ENCODE measurements around the gene ACTN4. TPM values are rescaled to one million over a fixed set of nuclear protein-coding genes. Genes with fewer than 3 reads are reported as not detected.

ACTN4 gene
- total and polyA plus RNA-seq, 2 experiments from 2014 or later = 68.9 to 427 TPM

DNA sequence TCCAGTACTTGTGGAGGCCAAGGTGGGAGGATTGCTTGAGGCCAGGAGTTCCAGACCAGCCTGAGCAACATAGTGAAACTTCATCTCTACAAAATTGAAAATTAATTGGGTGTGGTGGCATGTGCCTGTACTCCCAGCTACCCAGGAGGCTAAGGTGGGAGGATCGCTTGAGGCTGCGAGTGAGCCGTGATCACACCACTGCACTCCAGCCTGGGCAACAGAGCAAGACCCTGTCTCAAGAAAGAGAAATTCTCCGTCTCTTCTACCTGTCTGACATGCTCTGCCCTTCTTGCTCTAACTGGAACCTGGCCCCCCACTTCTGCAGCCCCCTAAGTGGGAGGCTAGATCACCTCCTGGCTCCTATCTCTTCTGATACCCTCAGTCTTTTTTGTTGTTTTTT, 21.0 kb upstream of the ACTN4 start:
- Histone ChIP-seq H3K27me3 (ENCODE audit: insufficient read depth) (no peaks in the 10 kb centered on the region), H3K4me3 (no peak overlapping the region), H2AFZ (no peak overlapping the region), H3K36me3 (ENCODE audit: insufficient read depth) (peaks cover 50% of the 10 kb centered on the region), H3K4me2 (no peak overlapping the region), H3K9me2 (ENCODE audit: insufficient read depth) (no peaks in the 10 kb centered on the region), H3K27ac (ENCODE audit: low read depth) (no peak overlapping the region), H4K20me1 (replicated peaks; ENCODE audit: insufficient read depth) (peaks cover 19% of the 10 kb centered on the region), H3K4me1 (ENCODE audit: insufficient read depth) (no peaks in the 10 kb centered on the region; the same call in 1 of the 2 replicates), H3F3A (replicated peaks; ENCODE audit: low read depth) (peaks cover 2% of the 10 kb centered on the region; the same call in 1 of the 2 replicates), H3K79me2 (replicated peaks; ENCODE audit: insufficient read depth) (0 out of 2 replicates have a peak, but pooled peaks cover 2% of the 10 kb centered on the region)
- H3K36me3 Mint-ChIP-seq (ENCODE audit: low read depth) = peaks cover 96% of the 10 kb centered on the region
- TF ChIP-seq ZNF114 (CRISPR knock-in tag; IDR thresholded peaks at IDR 0.05) = no peak
- DNase-seq (ENCODE audit: low spot score) (no peak), ATAC-seq (no peak)
- peaks cover 6% of the 10 kb centered on the region for H3K27me3 Mint-ChIP-seq (ENCODE audit: insufficient read depth, low read depth, poor library complexity)
- H3K4me3 Mint-ChIP-seq = no peak overlapping the region; the same call in 2 of the 3 replicates
- peaks cover 10% of the 10 kb centered on the region; the same call in 1 of the 3 replicates for H3K4me1 Mint-ChIP-seq
- H3K27ac Mint-ChIP-seq = no peak overlapping the region
- H3K9me3 Mint-ChIP-seq = no peaks in the 10 kb centered on the region

DNA sequence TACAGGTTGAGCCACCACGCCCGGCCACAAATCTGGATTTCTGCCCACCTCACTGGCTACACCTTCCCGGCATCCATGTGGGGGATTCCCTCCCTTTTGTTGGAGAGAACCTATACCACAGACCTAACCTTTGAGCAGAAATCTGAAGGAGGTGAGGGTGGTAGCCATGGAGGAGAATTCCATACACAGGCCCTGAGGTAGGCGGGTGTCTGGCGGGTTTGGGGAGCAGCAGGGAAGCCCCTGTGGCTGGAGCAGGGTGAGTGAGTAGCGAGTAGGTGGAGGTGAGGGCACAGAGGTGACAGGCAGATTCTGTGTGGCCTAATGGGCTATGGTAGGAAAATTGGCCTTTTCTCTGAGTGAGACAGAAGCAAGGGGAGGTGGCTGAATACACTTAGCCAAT, 17.9 kb upstream of the ACTN4 start:
- peaks cover 23% of the 10 kb centered on the region for H3K36me3 ChIP-seq (ENCODE audit: insufficient read depth)
- H3K36me3 Mint-ChIP-seq (ENCODE audit: low read depth) = peaks cover 89% of the 10 kb centered on the region
- TF ChIP-seq ZNF331 (CRISPR knock-in tag; IDR thresholded peaks at IDR 0.05; ENCODE audit: low read depth) (no peak), EZH2phosphoT487 (IDR thresholded peaks at IDR 0.05; ENCODE audit: unreplicated experiment) (no peak), POLR2AphosphoS5 (IDR thresholded peaks at IDR 0.05; ENCODE audit: low read depth) (no peak), JUNB (IDR thresholded peaks at IDR 0.05; ENCODE audit: unreplicated experiment) (no peak), STAT1 (IDR thresholded peaks at IDR 0.05; ENCODE audit: unreplicated experiment) (no peak), ZNF114 (CRISPR knock-in tag; IDR thresholded peaks at IDR 0.05) (no peak)
- TF ChIP-seq, protein P1, sequence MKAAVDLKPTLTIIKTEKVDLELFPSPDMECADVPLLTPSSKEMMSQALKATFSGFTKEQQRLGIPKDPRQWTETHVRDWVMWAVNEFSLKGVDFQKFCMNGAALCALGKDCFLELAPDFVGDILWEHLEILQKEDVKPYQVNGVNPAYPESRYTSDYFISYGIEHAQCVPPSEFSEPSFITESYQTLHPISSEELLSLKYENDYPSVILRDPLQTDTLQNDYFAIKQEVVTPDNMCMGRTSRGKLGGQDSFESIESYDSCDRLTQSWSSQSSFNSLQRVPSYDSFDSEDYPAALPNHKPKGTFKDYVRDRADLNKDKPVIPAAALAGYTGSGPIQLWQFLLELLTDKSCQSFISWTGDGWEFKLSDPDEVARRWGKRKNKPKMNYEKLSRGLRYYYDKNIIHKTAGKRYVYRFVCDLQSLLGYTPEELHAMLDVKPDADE (IDR thresholded peaks at IDR 0.05) = no peak
- TF ChIP-seq, protein P2, sequence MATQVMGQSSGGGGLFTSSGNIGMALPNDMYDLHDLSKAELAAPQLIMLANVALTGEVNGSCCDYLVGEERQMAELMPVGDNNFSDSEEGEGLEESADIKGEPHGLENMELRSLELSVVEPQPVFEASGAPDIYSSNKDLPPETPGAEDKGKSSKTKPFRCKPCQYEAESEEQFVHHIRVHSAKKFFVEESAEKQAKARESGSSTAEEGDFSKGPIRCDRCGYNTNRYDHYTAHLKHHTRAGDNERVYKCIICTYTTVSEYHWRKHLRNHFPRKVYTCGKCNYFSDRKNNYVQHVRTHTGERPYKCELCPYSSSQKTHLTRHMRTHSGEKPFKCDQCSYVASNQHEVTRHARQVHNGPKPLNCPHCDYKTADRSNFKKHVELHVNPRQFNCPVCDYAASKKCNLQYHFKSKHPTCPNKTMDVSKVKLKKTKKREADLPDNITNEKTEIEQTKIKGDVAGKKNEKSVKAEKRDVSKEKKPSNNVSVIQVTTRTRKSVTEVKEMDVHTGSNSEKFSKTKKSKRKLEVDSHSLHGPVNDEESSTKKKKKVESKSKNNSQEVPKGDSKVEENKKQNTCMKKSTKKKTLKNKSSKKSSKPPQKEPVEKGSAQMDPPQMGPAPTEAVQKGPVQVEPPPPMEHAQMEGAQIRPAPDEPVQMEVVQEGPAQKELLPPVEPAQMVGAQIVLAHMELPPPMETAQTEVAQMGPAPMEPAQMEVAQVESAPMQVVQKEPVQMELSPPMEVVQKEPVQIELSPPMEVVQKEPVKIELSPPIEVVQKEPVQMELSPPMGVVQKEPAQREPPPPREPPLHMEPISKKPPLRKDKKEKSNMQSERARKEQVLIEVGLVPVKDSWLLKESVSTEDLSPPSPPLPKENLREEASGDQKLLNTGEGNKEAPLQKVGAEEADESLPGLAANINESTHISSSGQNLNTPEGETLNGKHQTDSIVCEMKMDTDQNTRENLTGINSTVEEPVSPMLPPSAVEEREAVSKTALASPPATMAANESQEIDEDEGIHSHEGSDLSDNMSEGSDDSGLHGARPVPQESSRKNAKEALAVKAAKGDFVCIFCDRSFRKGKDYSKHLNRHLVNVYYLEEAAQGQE (IDR thresholded peaks at IDR 0.05; ENCODE audit: unreplicated experiment) = no peak
- TF ChIP-seq, protein P3, sequence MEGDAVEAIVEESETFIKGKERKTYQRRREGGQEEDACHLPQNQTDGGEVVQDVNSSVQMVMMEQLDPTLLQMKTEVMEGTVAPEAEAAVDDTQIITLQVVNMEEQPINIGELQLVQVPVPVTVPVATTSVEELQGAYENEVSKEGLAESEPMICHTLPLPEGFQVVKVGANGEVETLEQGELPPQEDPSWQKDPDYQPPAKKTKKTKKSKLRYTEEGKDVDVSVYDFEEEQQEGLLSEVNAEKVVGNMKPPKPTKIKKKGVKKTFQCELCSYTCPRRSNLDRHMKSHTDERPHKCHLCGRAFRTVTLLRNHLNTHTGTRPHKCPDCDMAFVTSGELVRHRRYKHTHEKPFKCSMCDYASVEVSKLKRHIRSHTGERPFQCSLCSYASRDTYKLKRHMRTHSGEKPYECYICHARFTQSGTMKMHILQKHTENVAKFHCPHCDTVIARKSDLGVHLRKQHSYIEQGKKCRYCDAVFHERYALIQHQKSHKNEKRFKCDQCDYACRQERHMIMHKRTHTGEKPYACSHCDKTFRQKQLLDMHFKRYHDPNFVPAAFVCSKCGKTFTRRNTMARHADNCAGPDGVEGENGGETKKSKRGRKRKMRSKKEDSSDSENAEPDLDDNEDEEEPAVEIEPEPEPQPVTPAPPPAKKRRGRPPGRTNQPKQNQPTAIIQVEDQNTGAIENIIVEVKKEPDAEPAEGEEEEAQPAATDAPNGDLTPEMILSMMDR (conservative IDR thresholded peaks at IDR 0.05; ENCODE audit: low read depth in 2 of 2) = no peak

More for the DNA sequence above, 17.9 kb upstream of the ACTN4 start:
- H3K27me3 ChIP-seq (ENCODE audit: insufficient read depth) = no peaks in the 10 kb centered on the region
- no peak overlapping the region for H3K4me3 ChIP-seq
- no peaks in the 10 kb centered on the region; the same call in 1 of the 2 replicates for H3K4me1 ChIP-seq (ENCODE audit: insufficient read depth)
- ATAC-seq = no peak
- peaks cover 4% of the 10 kb centered on the region; the same call in 1 of the 2 replicates for H4K20me1 ChIP-seq (replicated peaks; ENCODE audit: insufficient read depth)
- Mint-ChIP-seq H3K4me3 (no peak overlapping the region), H3K9me3 (no peaks in the 10 kb centered on the region), H3K4me1 (peaks cover 6% of the 10 kb centered on the region; the same call in 1 of the 3 replicates), H3K27me3 (ENCODE audit: insufficient read depth, low read depth, poor library complexity) (peaks cover 13% of the 10 kb centered on the region), H3K27ac (no peak overlapping the region)
- H3K27ac ChIP-seq (ENCODE audit: low read depth) = peak overlapping the region; percentile 50; the same call in 1 of the 2 replicates
- DNase-seq (ENCODE audit: low spot score) = no peak
- H3K79me2 ChIP-seq (replicated peaks; ENCODE audit: insufficient read depth) = no peaks in the 10 kb centered on the region
- peaks cover 7% of the 10 kb centered on the region; the same call in 1 of the 2 replicates for H3F3A ChIP-seq (replicated peaks; ENCODE audit: low read depth)
- no peak overlapping the region for H3K4me2 ChIP-seq
- no peak overlapping the region for H2AFZ ChIP-seq
- no peaks in the 10 kb centered on the region for H3K9me2 ChIP-seq (ENCODE audit: insufficient read depth)

All from GM23338 (cell line).